ENCODE data around the gene PACS2. TPM values are rescaled to one million over a fixed set of nuclear protein-coding genes. Genes with fewer than 3 reads are reported as not detected.

Gene PACS2
- total and polyA plus RNA-seq, 4 donors, result 5.1 to 21.9 (median 9.8) TPM

GRCh38 chr14:105375635-105376057 lies 61.1 kb downstream of the PACS2 start (continued):
- no peak for TF ChIP-seq REST (IDR thresholded peaks at IDR 0.05)
- TF ChIP-seq FOXA1 (IDR thresholded peaks at IDR 0.05), result no peak
- TF ChIP-seq SP1 (IDR thresholded peaks at IDR 0.05), result no peak
- TF ChIP-seq MAX (IDR thresholded peaks at IDR 0.05), result no peak
- no peak for TF ChIP-seq ATF3 (IDR thresholded peaks at IDR 0.05)
- TF ChIP-seq GABPA (IDR thresholded peaks at IDR 0.05 in 1 of 2, conservative IDR thresholded peaks at IDR 0.05 in 1 of 2), result no peak
- no peak for TF ChIP-seq RXRA (IDR thresholded peaks at IDR 0.05)

- 87% methylated on average over 34 of the region's 34 CpGs for WGBS
- TF ChIP-seq TAF1 (conservative IDR thresholded peaks at IDR 0.05) (no peak), ATF3 (IDR thresholded peaks at IDR 0.05) (no peak), EGR1 (IDR thresholded peaks at IDR 0.05; ENCODE audit: low read depth in 2 of 2) (no peak), SP1 (IDR thresholded peaks at IDR 0.05) (no peak), HNF4G (IDR thresholded peaks at IDR 0.05) (no peak), FOXA1 (IDR thresholded peaks at IDR 0.05) (no peak), CTCF (IDR thresholded peaks at IDR 0.05; ENCODE audit: low read depth, low read length, missing input control) (no peak), ZBTB33 (IDR thresholded peaks at IDR 0.05) (no peak), REST (IDR thresholded peaks at IDR 0.05) (no peak), YY1 (IDR thresholded peaks at IDR 0.05) (no peak), RXRA (IDR thresholded peaks at IDR 0.05) (no peak), MAX (IDR thresholded peaks at IDR 0.05) (no peak), NR2F2 (IDR thresholded peaks at IDR 0.05) (no peak), RAD21 (IDR thresholded peaks at IDR 0.05) (no peak), GABPA (IDR thresholded peaks at IDR 0.05 in 1 of 2, conservative IDR thresholded peaks at IDR 0.05 in 1 of 2) (no peak), HNF4A (conservative IDR thresholded peaks at IDR 0.05) (no peak), JUND (IDR thresholded peaks at IDR 0.05) (no peak)
Measured at GRCh38 chr14:105376521-105377440, 62.2 kb downstream of the PACS2 start.

More at GRCh38 chr14:105376521-105377440, 62.2 kb downstream of the PACS2 start:
- H3K4me3 ChIP-seq (ENCODE audit: low read depth in 1 of 3, low read length in 3 of 3), result no peak overlapping the region
- no peaks in the 10 kb centered on the region for H3K27me3 ChIP-seq (ENCODE audit: control insufficient read depth in 4 of 4, insufficient read depth in 4 of 4, low read length in 3 of 4)
- no peaks in the 10 kb centered on the region for H3K4me1 ChIP-seq (ENCODE audit: control insufficient read depth in 4 of 4, insufficient read depth in 4 of 4, low read length in 3 of 4)
- DNase-seq (ENCODE audit: low spot score), result no peak
- peaks cover 0 to under 1% (median 0%) of the 10 kb centered on the region in 4 donors for H3K36me3 ChIP-seq (ENCODE audit: control insufficient read depth in 4 of 4, insufficient read depth in 3 of 4, low read depth in 1 of 4, low read length in 3 of 4)
- no peak overlapping the region for H3K27ac ChIP-seq (ENCODE audit: low read depth in 1 of 2, low read length in 2 of 2)
- H3K9me3 ChIP-seq (ENCODE audit: control insufficient read depth in 4 of 4, low read length in 3 of 4), result no peaks in the 10 kb centered on the region
- H3K9ac ChIP-seq (ENCODE audit: low read depth in 1 of 2, low read length in 2 of 2), result no peak overlapping the region
